ENCODE results near the gene HABP2. TPM values are rescaled to one million over a fixed set of nuclear protein-coding genes. Genes with fewer than 3 reads are reported as not detected.
A peak's percentile ranks its signal among the peaks of the same experiment; 100 is the strongest.

HABP2 gene
- polyA plus RNA-seq (ENCODE audit: insufficient read length in 4 of 4): 1 to 10 TPM in 1 of 4 donors, under 1 TPM in 3; 0.39 to 1.6 (median 0.69) TPM

- no peak for DNase-seq (ENCODE audit: low read depth in 4 of 4, low spot score in 2 of 4)
Measured at GRCh38 chr10:113552701-113553100, at the start of gene HABP2. TSS of gene HABP2 (plus strand) at chr10:113553053. CDS start at chr10:113553122, 69 bp downstream.

GRCh38 chr10:113503930-113504329, 48.9 kb upstream of the HABP2 start:
- no peak for DNase-seq (ENCODE audit: low read depth in 4 of 4, low spot score in 2 of 4)

DNA sequence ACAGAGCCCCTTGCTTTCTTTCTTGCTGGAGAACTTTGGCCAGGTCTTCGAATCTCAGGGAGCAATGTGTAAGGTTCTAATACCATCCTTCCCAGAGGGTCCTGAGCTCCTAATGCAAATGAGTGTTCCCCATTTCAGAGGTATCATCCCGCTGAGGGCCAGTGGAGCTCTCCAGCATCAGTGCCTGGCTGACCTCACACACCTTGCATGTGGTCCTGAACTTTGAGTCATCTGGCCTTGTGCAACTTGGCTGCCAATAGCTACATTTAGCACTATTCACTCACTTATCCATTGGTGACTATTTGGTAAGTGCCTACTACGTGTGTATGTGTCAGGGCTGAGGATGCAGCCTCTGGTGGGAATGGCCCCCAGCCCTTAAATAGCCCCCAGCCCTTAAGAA, 48.4 kb upstream of the HABP2 start:
- DNase-seq (ENCODE audit: low read depth in 4 of 4, low spot score in 2 of 4): no peak

GRCh38 chr10:113506476-113506875, 46.4 kb upstream of the HABP2 start:
- DNase-seq (ENCODE audit: low read depth in 4 of 4, low spot score in 2 of 4): no peak

DNA sequence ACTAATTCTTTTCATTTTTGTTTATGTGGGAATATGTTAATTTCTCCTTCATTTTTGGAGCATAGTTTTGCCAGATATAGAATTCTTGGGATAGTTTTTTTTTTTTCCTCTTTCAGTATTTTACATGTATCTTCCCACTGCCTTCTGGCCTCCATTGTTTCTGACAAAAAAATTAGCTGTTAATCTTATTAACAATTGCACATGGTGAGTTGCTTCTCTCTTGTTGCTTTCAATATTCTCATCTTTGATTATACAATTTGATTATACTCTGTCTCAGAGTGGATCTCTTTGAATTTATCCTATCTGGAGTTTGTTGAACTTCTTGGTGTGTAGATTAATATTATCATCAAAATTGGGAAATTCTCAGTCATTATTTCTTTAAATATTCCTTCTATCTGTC, 41.4 kb upstream of the HABP2 start:
- DNase-seq (ENCODE audit: low read depth in 4 of 4, low spot score in 2 of 4): no peak

- DNase-seq (ENCODE audit: low read depth in 4 of 4, low spot score in 2 of 4): no peak
Measured at GRCh38 chr10:113515161-113515560, 37.7 kb upstream of the HABP2 start.

GRCh38 chr10:113515601-113516000, 37.3 kb upstream of the HABP2 start:
- no peak for DNase-seq (ENCODE audit: low read depth in 4 of 4, low spot score in 2 of 4)

DNA sequence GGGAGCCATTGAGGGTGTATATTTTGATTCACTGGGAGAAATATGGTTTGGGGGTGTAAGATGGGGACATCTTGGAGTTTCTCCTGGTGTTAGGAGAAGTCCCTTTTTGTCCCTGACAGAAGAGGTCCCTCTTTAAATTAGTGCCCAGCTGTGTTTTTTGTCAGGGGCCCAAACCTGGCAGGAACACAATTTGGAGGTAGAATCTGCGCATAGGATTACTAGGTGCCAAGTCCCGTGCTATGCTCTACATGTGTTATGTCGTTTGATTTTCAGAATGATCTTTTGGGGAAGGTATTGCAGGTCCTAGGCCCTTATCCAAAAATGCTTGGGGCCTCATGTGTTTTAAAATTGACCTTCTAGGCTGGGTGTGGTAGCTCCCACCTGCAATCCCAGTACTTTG, 36.8 kb upstream of the HABP2 start:
- DNase-seq (ENCODE audit: low read depth in 4 of 4, low spot score in 2 of 4): no peak

GRCh38 chr10:113517165-113517900, 35.5 kb upstream of the HABP2 start:
- DNase-seq (ENCODE audit: low read depth in 4 of 4, low spot score in 2 of 4): no peak

GRCh38 chr10:113517901-113518260, 35.0 kb upstream of the HABP2 start:
- no peak for DNase-seq (ENCODE audit: low read depth in 4 of 4, low spot score in 2 of 4)

DNA sequence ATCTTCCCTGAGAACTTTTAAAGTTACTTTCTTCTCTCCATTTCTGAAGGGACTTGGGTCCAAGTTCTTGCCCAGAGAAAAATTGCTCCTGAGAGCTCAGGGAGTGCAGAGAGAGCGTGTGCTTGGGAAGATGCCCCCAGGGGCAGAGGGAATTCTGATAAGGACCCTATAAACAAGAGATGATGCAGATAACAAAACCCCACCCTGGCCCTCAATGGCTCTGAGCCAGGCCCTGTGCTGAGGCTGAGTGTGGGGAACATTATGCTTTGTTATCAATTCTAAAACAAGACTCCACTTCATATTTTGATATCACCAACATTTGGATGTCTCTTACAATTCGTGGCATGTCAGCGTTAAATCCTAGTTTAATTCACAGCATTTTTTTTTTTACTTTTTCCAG, 34.4 kb upstream of the HABP2 start:
- no peak for DNase-seq (ENCODE audit: low read depth in 4 of 4, low spot score in 2 of 4)

DNA sequence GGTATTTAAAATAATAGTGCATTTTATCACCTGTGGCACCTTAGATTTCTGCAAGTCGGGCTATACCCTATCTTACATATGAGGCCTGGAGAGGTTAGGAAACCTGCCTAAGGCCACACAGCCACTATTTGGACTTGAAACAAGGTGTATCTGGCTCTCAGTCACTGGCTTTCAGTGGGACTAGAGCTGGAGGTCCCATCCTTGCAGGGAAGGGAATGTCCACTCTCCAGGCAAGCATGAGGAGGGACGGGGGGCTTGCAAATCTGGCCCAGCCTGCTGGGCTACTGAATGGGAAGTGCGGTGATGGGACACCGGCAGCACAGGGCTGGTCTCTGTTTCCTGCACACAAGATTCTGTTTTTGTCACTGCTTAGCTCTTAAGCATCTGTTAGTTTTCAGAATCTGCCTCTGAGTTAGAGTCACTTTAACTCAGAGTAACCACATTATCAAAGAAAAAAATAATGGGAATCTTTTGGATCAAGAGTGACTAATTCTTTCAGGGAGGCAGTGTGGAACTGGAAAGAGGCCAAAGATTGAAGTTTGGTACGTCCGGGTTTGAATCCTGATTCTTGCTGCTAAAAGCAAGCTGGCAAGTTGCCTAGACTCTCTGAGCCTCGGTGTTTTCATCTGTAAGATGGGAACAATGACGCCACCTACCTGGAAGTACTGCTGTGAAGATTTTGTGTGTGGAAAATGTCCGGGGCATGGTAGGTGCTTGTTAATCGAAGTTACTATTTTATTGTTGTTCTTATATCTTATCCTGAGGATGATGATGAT, 33.8 kb upstream of the HABP2 start:
- DNase-seq (ENCODE audit: low read depth in 4 of 4, low spot score in 2 of 4): no peak

DNA sequence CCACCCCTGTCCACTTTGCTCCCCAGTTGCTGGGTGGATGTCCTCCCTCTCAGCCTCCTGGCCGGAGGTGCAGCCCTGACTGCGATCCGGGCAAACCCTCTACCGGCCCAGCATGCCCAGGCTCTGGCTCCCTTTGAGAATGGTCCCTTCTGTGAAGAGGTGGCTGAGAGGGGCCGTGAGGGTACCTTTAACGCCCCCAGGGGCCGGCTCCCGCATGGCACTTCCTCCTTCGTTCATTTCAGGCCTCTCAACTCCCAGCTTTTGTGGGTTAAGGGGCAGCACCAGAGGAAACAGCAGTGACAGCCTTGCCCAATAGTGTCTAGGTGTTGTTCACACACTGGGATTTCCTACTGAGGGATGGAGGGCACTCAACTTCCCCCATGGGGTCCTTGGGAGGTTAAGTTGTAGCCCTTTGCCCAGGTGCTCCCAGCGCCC, 33.2 kb upstream of the HABP2 start:
- DNase-seq (ENCODE audit: low read depth in 4 of 4, low spot score in 2 of 4): no peak

- DNase-seq (ENCODE audit: low read depth in 4 of 4, low spot score in 2 of 4): no peak
Measured at GRCh38 chr10:113520261-113520660, 32.6 kb upstream of the HABP2 start.

DNA sequence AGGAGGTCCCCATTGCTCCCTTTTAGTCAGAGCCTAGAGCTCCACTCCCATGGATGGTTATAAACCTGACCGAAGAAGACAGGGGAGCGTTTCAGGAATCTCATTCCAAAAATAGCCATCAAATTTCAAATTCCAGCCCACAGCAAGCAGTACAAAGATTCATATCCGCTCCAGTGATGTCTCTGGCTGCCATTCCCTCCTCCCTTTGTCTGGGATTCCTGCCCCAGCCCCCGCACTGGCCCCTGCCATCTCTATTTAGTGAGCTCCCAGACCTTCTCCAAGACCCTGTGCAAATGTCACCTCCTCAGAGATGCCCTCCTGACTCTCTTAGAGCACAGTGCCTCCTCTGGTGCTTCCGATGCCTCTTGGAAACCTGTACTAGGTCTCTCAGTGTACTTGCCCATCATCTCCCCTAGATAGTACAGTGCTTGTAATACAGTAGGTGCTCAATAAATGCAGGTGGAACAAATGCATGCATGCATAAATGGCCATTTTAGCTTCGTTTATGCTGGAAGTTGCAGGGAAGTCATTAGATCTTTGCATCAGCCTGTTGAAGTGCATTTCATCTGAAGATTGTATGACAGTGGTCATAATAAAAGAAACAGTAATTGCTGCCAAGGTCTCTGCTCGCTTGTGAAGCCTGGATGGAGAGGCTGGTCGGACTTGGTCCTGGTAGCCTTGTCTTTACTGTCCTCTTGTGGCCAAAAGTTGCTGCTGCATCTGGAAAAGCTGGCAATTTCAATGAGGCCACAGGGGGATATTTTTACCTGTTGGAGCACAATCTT, 32.0 kb upstream of the HABP2 start:
- peak; percentile 17 to 69 (median 38) for DNase-seq (ENCODE audit: low read depth in 4 of 4, low spot score in 2 of 4)

GRCh38 chr10:113521475-113521795, 31.4 kb upstream of the HABP2 start:
- no peak for DNase-seq (ENCODE audit: low read depth in 4 of 4, low spot score in 2 of 4)

DNA sequence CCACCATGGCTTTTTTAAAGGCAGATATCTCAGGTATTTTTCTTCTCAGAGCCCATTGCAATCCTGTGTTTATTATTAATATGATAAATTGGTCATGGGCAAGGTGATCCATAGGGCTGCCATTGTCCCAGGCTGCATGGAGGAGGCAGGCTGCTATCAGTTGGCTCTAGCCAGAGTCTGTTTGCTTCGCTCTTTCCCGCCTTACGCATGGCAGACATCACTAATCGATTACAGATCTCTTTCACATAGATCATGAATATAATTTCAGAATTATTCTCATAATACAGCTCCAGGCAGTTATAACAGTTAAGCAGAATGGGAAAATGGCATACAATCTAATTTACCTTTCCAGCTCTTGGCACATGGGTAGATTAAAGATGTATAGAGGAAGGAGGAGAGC, 30.4 kb upstream of the HABP2 start:
- DNase-seq (ENCODE audit: low read depth in 4 of 4, low spot score in 2 of 4): no peak

- DNase-seq (ENCODE audit: low read depth in 4 of 4, low spot score in 2 of 4): no peak
Measured at GRCh38 chr10:113523071-113523470, 29.8 kb upstream of the HABP2 start.

DNA sequence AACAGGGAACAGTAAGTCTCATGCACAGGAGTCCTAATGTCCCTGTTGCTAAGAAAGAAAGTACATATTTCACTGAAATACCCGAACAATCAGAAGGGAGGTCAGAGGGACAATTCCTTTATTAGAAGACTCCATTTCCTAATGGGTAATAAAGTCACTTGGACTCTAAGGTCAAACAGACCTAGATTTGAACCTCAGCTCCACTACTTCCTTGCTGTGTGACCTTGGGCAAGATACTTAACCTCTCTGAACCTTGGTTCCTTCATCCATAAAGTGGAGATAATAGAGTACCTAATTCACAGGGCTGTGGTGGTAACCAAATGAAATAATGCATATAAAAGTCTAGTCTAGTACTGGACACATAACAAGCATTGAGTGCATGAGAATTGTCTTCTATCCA, 29.2 kb upstream of the HABP2 start:
- no peak for DNase-seq (ENCODE audit: low read depth in 4 of 4, low spot score in 2 of 4)

DNA sequence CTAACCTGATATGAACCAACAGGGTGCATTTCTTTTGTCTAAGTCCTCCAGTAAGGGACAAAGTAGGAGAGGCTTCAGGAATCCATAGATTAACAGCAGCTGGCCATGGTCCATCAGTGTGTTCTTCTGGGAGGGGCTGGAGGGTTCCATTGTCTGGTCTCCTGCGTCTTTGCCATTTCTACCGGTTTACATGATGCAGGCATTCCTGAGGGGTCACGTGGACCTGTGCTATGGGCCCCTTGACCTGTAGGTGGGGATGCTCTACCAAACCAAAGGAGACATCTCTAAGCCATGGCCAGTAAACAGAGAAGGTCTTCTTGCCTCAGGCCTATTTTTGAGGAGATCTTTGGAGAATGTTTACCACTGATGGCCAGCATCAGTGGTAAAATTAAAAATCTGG, 28.7 kb upstream of the HABP2 start:
- DNase-seq (ENCODE audit: low read depth in 4 of 4, low spot score in 2 of 4): no peak
